Thyroid gland (tissue), 4 donors: ENCODE data around the gene MAGEA9B.

Source experiments
- CTCF ChIP-seq, 6 experiments: fragments of 200-600 bp in 3 of 6; fragments of 450-650 bp in 3 of 6; sonication (generic) in 3 of 6; IDR thresholded peaks; one replicate each; pipeline ENCODE4 v1.5.1; 2016 to 2019; ENCODE audit warnings: antibody characterized with exemption in 6 of 6, mild to moderate bottlenecking in 2 of 6, inconsistent platforms in 1 of 6, moderate library complexity in 1 of 6
- POLR2A ChIP-seq, 2 donors: fragments of 450-650 bp; IDR thresholded peaks; one replicate each; pipeline ENCODE4 v1.6.1; 2017; ENCODE audit warnings: antibody characterized with exemption in 2 of 2, mild to moderate bottlenecking in 2 of 2, moderate library complexity in 1 of 2

DNA sequence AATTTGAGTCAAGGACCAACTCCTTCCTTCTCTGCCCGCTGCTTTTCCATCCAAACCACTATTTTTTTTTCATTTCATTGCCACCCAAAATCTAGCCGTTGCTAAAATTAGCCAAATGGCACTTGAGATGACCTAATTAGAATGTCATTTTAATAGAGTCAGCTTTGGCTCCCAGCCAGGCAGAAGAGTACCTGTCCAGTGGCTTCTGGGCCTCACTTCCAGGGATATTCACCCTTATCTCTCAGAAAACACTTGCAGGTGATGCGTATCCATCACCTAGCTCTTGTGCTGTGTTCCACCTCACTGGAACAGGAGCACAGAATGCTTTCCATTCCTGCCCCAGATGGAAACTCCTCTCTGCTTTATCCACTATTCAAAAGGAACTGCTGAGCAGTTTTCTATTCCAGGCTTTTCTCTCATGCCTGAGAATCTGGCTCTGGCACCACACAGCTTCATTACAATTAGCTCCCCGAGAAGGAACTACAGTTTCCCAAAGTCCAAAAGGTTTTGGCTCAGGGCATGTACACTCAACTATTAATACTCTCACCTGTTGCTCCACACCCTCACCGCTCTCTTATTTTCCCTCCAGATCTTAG lies 18.5 kb downstream of the MAGEA9B start:
- no peak for TF ChIP-seq CTCF (IDR thresholded peaks at IDR 0.05)
- no peak for TF ChIP-seq POLR2A (IDR thresholded peaks at IDR 0.05)
